ENCODE measurements around the gene ZNF521.

DNA sequence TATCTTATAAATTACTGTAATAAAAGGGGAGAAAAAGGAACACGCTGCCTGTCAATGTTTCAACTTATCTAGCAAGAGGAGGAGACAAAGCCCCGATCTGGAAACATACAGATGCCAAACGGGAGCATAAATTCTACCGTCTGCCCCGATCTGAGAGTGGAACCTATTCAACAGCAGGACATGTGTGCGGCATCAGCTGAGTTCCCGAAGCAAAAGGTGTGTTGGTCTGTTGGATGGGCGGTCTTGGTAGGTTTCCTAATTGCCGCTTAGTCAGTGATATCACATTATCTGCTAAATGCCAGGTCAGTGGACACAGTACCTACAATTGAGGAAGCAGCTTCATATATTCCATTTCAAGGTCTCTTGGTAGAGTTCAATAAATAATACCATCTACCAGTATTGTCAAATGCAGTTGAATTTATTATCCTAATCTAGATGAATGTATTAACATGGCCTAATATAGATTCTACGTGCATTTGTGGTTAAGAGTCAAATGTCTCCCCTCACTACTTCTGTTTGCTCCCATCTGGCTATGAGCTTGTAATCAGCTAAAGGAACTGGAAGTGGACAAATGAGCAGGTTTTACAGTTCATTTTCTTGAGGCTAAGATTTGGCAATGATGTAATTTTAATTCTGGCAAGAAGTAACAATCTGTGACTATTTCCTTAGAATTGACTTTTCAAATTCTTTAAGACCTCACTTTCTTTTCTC is 219.0 kb downstream of the ZNF521 start:
- TF ChIP-seq, protein P1, sequence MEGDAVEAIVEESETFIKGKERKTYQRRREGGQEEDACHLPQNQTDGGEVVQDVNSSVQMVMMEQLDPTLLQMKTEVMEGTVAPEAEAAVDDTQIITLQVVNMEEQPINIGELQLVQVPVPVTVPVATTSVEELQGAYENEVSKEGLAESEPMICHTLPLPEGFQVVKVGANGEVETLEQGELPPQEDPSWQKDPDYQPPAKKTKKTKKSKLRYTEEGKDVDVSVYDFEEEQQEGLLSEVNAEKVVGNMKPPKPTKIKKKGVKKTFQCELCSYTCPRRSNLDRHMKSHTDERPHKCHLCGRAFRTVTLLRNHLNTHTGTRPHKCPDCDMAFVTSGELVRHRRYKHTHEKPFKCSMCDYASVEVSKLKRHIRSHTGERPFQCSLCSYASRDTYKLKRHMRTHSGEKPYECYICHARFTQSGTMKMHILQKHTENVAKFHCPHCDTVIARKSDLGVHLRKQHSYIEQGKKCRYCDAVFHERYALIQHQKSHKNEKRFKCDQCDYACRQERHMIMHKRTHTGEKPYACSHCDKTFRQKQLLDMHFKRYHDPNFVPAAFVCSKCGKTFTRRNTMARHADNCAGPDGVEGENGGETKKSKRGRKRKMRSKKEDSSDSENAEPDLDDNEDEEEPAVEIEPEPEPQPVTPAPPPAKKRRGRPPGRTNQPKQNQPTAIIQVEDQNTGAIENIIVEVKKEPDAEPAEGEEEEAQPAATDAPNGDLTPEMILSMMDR (IDR thresholded peaks at IDR 0.05) = no peak
- no peak for TF ChIP-seq ZFX (IDR thresholded peaks at IDR 0.05; ENCODE audit: borderline replicate concordance)

Measured in 22Rv1 (cell line).